IPS DF 6.9 (cell line): Measurements from ENCODE around the gene BACH2.

ENCODE experiments used
- DNase-seq: peaks from one replicate; pipeline ENCODE4 v3.0.0-alpha.2; 2013; ENCODE audit warnings: low read depth, low spot score
- H3K27ac ChIP-seq: one replicate; pipeline ENCODE4 v1.5.1; 2013; ENCODE audit warnings: low read length, control low read depth
- H3K27me3 ChIP-seq: 2 replicates; pipeline ENCODE4 v1.6.1; 2013; ENCODE audit warnings: mild to moderate bottlenecking, low read length; ENCODE audit not compliant: control insufficient read depth, insufficient read depth
- H3K36me3 ChIP-seq: 2 replicates; pipeline ENCODE4 v1.6.1; 2013; ENCODE audit warnings: low read length; ENCODE audit not compliant: control insufficient read depth, insufficient read depth
- H3K4me1 ChIP-seq: 2 replicates; pipeline ENCODE4 v1.6.1; 2013; ENCODE audit warnings: low read length; ENCODE audit not compliant: control insufficient read depth, insufficient read depth
- H3K4me3 ChIP-seq: 2 replicates; pipeline ENCODE4 v1.5.1; 2013; ENCODE audit warnings: mild to moderate bottlenecking, low read length
- H3K9me3 ChIP-seq: 2 replicates; pipeline ENCODE4 v1.6.1; 2013; ENCODE audit warnings: low read length, inconsistent platforms; ENCODE audit not compliant: control insufficient read depth, insufficient read depth
- WGBS: extraction: QIAGEN DNeasy Blood & Tissue Kit; methylation state at CpG from one replicate; pipeline ENCODE4 v1.1.7; 2013; ENCODE audit warnings: mixed read lengths, missing lambda C conversion rate; ENCODE audit not compliant: insufficient read length, insufficient coverage; 5-methylcytosine and 5-hydroxymethylcytosine counted together

Gene BACH2

GRCh38 chr6:89997456-89998445 is 298.9 kb downstream of the BACH2 start:
- Histone ChIP-seq H3K27me3 (no peaks in the 10 kb centered on the region), H3K4me1 (no peaks in the 10 kb centered on the region), H3K36me3 (no peaks in the 10 kb centered on the region), H3K4me3 (no peak overlapping the region), H3K9me3 (no peaks in the 10 kb centered on the region), H3K27ac (no peak overlapping the region)
- no CpG with 5 or more reads among the region's 6 CpGs for WGBS
- no peak for DNase-seq

- H3K27me3 ChIP-seq = no peaks in the 10 kb centered on the region
- no peak overlapping the region for H3K4me3 ChIP-seq
- H3K4me1 ChIP-seq = no peaks in the 10 kb centered on the region
- no peaks in the 10 kb centered on the region for H3K9me3 ChIP-seq
- no CpG with 5 or more reads among the region's 3 CpGs for WGBS
- DNase-seq = no peak
- no peaks in the 10 kb centered on the region for H3K36me3 ChIP-seq
- no peak overlapping the region for H3K27ac ChIP-seq
These were observed 303.2 kb downstream of the BACH2 start for GRCh38 chr6:89993411-89993810.

- no peaks in the 10 kb centered on the region for H3K27me3 ChIP-seq
- H3K36me3 ChIP-seq = no peaks in the 10 kb centered on the region
- H3K27ac ChIP-seq = no peak overlapping the region
- no peaks in the 10 kb centered on the region for H3K9me3 ChIP-seq
- no peak overlapping the region for H3K4me3 ChIP-seq
- H3K4me1 ChIP-seq = no peaks in the 10 kb centered on the region
- WGBS = no CpG with 5 or more reads among the region's 2 CpGs
- DNase-seq = no peak
These were observed 303.8 kb downstream of the BACH2 start for GRCh38 chr6:89992818-89993217.

- Histone ChIP-seq H3K27me3 (no peaks in the 10 kb centered on the region), H3K9me3 (no peaks in the 10 kb centered on the region), H3K36me3 (no peaks in the 10 kb centered on the region), H3K27ac (no peak overlapping the region), H3K4me3 (no peak overlapping the region), H3K4me1 (peaks cover 2% of the 10 kb centered on the region; the same call in 1 of the 2 replicates)
- no peak for DNase-seq
- no CpG with 5 or more reads among the region's 4 CpGs for WGBS
These were observed 306.9 kb downstream of the BACH2 start for GRCh38 chr6:89989742-89990141.

- H3K27me3 ChIP-seq = no peaks in the 10 kb centered on the region
- WGBS = no CpG with 5 or more reads among the region's 2 CpGs
- no peaks in the 10 kb centered on the region for H3K9me3 ChIP-seq
- no peak overlapping the region for H3K4me3 ChIP-seq
- H3K4me1 ChIP-seq = peaks cover 2% of the 10 kb centered on the region; the same call in 1 of the 2 replicates
- no peak overlapping the region for H3K27ac ChIP-seq
- no peak for DNase-seq
- no peaks in the 10 kb centered on the region for H3K36me3 ChIP-seq
These were observed 308.8 kb downstream of the BACH2 start for GRCh38 chr6:89987830-89988229.

- no peak for DNase-seq
- H3K27ac ChIP-seq = no peak overlapping the region
- WGBS = no CpG with 5 or more reads among the region's 3 CpGs
- H3K9me3 ChIP-seq = no peaks in the 10 kb centered on the region
- no peaks in the 10 kb centered on the region for H3K27me3 ChIP-seq
- H3K4me1 ChIP-seq = peaks cover 2% of the 10 kb centered on the region; the same call in 1 of the 2 replicates
- no peaks in the 10 kb centered on the region for H3K36me3 ChIP-seq
- H3K4me3 ChIP-seq = no peak overlapping the region
These were observed 309.5 kb downstream of the BACH2 start for GRCh38 chr6:89987140-89987539.

GRCh38 chr6:89986650-89987074 is 310.0 kb downstream of the BACH2 start:
- peaks cover 2% of the 10 kb centered on the region; the same call in 1 of the 2 replicates for H3K4me1 ChIP-seq
- H3K27ac ChIP-seq = no peak overlapping the region
- H3K9me3 ChIP-seq = no peaks in the 10 kb centered on the region
- H3K36me3 ChIP-seq = no peaks in the 10 kb centered on the region
- H3K4me3 ChIP-seq = no peak overlapping the region
- DNase-seq = no peak
- no CpG with 5 or more reads among the region's 3 CpGs for WGBS
- H3K27me3 ChIP-seq = no peaks in the 10 kb centered on the region

- WGBS = no CpG with 5 or more reads among the region's 11 CpGs
- no peak for DNase-seq
- H3K9me3 ChIP-seq = no peaks in the 10 kb centered on the region
- no peak overlapping the region for H3K4me3 ChIP-seq
- H3K4me1 ChIP-seq = peaks cover 2% of the 10 kb centered on the region; the same call in 1 of the 2 replicates
- H3K27ac ChIP-seq = no peak overlapping the region
- H3K36me3 ChIP-seq = no peaks in the 10 kb centered on the region
- H3K27me3 ChIP-seq = no peaks in the 10 kb centered on the region
These were observed 310.7 kb downstream of the BACH2 start for GRCh38 chr6:89985751-89986493.

GRCh38 chr6:89984926-89985750 is 311.5 kb downstream of the BACH2 start:
- H3K9me3 ChIP-seq = no peaks in the 10 kb centered on the region
- DNase-seq = no peak
- no peak overlapping the region for H3K27ac ChIP-seq
- H3K4me3 ChIP-seq = no peak overlapping the region
- H3K4me1 ChIP-seq = peaks cover 2% of the 10 kb centered on the region; the same call in 1 of the 2 replicates
- H3K27me3 ChIP-seq = no peaks in the 10 kb centered on the region
- no peaks in the 10 kb centered on the region for H3K36me3 ChIP-seq
- WGBS = no CpG with 5 or more reads among the region's 12 CpGs

- H3K9me3 ChIP-seq = no peaks in the 10 kb centered on the region
- H3K36me3 ChIP-seq = no peaks in the 10 kb centered on the region
- no peak overlapping the region for H3K27ac ChIP-seq
- H3K27me3 ChIP-seq = no peaks in the 10 kb centered on the region
- H3K4me3 ChIP-seq = no peak overlapping the region
- H3K4me1 ChIP-seq = no peaks in the 10 kb centered on the region; the same call in 1 of the 2 replicates
- no peak for DNase-seq
These were observed 316.3 kb downstream of the BACH2 start for GRCh38 chr6:89980353-89980752.
